HG02885 (cell line): ENCODE data around the gene SIGLEC9.
"Not testable (repeated sequence)": the region's sequence is repeated elsewhere in the genome, so short reads cannot be mapped to it uniquely, and the experiment has no call there.

Source experiments
- ATAC-seq: cut with Tn5 transposase; IDR thresholded peaks from one replicate; pipeline ENCODE4 v1.9.1; 2021; ENCODE audit warnings: mild to moderate bottlenecking; ENCODE audit not compliant: unreplicated experiment, poor library complexity

SIGLEC9 gene

DNA sequence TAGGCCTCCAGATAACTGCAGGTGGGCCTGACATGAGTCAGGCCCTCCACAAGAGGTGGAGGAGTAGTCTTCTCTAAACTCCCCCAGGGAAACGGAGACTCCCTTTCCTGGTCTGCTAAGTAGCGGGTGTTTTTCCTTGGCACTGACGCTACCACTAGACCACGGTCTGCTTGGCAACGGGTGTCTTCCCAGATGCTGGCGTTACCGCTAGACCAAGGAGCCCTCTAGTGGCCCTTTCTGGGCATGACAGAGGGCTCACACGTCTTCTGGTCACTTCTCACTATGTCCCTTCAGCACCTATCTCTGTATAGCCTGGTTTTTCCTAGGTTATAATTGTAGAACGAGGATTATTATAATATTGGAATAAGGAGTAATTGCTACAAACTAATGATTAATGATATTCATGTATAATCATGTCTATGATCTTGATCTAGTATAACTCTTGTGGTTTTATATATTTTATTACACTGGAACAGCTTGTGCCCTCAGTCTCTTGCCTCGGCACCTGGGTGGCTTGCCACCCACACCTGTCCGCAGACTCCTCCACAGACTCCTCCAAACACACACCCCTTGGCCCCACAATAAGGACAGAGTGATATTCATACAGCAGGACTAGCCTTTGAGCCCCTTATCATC is 44.7 kb downstream of the SIGLEC9 start:
- ATAC-seq, result not testable (repeated sequence)

GRCh38 chr19:51172223-51172622 is 47.5 kb downstream of the SIGLEC9 start:
- ATAC-seq, result no peak

- ATAC-seq, result no peak
These were observed 49.0 kb downstream of the SIGLEC9 start for GRCh38 chr19:51173681-51174080.

DNA sequence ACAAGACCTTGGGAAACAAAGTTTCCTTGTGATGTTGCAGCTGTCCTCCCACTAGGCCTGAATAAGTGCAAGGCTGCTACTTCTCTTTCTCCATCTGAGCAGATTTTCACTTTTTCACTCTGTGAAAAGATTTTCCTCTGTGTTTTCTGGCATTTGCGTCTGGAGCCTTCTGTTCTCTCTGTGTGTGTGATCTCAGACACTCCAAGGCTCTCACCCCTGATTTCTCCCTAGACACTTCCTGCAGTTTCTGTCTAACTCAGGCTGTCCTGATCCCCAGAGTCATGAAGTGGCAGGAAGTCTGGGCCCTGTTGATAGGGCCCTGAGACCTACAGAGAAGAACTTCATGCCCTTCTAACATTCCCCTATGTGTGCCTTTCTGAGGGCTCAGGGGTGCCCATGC is 54.5 kb downstream of the SIGLEC9 start:
- ATAC-seq, result no peak
